Lung (tissue), 12 donors: ENCODE data around the gene CEP19. TPM values are rescaled to one million over a fixed set of nuclear protein-coding genes. Genes with fewer than 3 reads are reported as not detected.

Experiments
- ATAC-seq: fragments of 200-7000 bp; cut with Tn5 transposase; one replicate; pipeline ENCODE4 v1.9.1; 2020; ENCODE audit warnings: moderate number of reproducible peaks; ENCODE audit not compliant: insufficient read depth, low FRiP score
- DNase-seq, 3 donors: peaks; one replicate each; pipeline ENCODE4 v3.0.0-alpha.2; 2013 to 2017
- H3K27ac ChIP-seq, 2 donors: one replicate each; pipeline ENCODE4 v1.5.1; 2013; ENCODE audit warnings: mild to moderate bottlenecking in 2 of 2, moderate library complexity in 2 of 2, control low read depth in 1 of 2, inconsistent platforms in 1 of 2, low read depth in 1 of 2, low read length in 1 of 2
- H3K27me3 ChIP-seq, 3 donors: one replicate each; pipeline ENCODE4 v1.5.1; 2013; ENCODE audit warnings: low read length in 2 of 3; ENCODE audit not compliant: control insufficient read depth in 3 of 3, insufficient read depth in 3 of 3
- H3K36me3 ChIP-seq, 4 donors: one replicate each; pipeline ENCODE4 v1.5.1; 2013; ENCODE audit warnings: low read length in 4 of 4, mild to moderate bottlenecking in 1 of 4, moderate library complexity in 1 of 4; ENCODE audit not compliant: control insufficient read depth in 4 of 4, insufficient read depth in 4 of 4
- H3K4me1 ChIP-seq, 5 donors: one replicate each; pipeline ENCODE4 v1.5.1; 2013; ENCODE audit warnings: low read length in 5 of 5, mild to moderate bottlenecking in 2 of 5, moderate library complexity in 1 of 5; ENCODE audit not compliant: control insufficient read depth in 5 of 5, insufficient read depth in 5 of 5
- H3K4me3 ChIP-seq: one replicate; pipeline ENCODE4 v1.5.1; 2013; ENCODE audit warnings: mild to moderate bottlenecking, control low read depth, moderate library complexity
- H3K9ac ChIP-seq, 2 donors: one replicate each; pipeline ENCODE4 v1.5.1; 2013; ENCODE audit warnings: low read length in 2 of 2, control low read depth in 1 of 2; ENCODE audit not compliant: insufficient read depth in 1 of 2
- H3K9me3 ChIP-seq, 4 donors: one replicate each; pipeline ENCODE4 v1.5.1; 2013; ENCODE audit warnings: low read length in 3 of 4, mild to moderate bottlenecking in 1 of 4, moderate library complexity in 1 of 4; ENCODE audit not compliant: control insufficient read depth in 4 of 4, insufficient read depth in 3 of 4
- CTCF ChIP-seq: IDR thresholded peaks from 2 replicates; pipeline ENCODE4 v1.5.1; 2012; ENCODE audit warnings: mild to moderate bottlenecking; ENCODE audit errors: control extremely low read depth, extremely low read depth
- WGBS, 2 donors: extraction: QIAGEN DNeasy Blood & Tissue Kit; methylation state at CpG; one replicate each; pipeline ENCODE4 v1.1.7; 2013; 5-methylcytosine and 5-hydroxymethylcytosine counted together
- polyA plus RNA-seq, 2 donors: library from polyadenylated mRNA; stranded (reverse); fragments of 200-250 nt; gene quantifications; one replicate each; pipeline ENCODE4 v1.2.1, GENCODE V29; 2013
- total RNA-seq, 2 donors: library from RNA; depleted of rRNA in 1 of 2; stranded (reverse); fragments of >200 nt in 1 of 2; gene quantifications; one replicate each; pipeline ENCODE4 v1.2.1, GENCODE V29; 2014 to 2021
- donor health status: control.
- donor health status: control.
- donor health status: Bipolar disorder and iron deficiency.
- donor health status: healthy.
- donor health status: DM: yes; HTN: yes; CAD: no.

Gene CEP19
- total and polyA plus RNA-seq, 4 donors = 0.93 to 4.3 (median 2.4) TPM

- TF ChIP-seq CTCF = no peak
- Histone ChIP-seq H3K9me3 (no peaks in the 10 kb centered on the region), H3K9ac (no peak overlapping the region), H3K4me3 (no peak overlapping the region), H3K27me3 (no peaks in the 10 kb centered on the region), H3K36me3 (peaks cover 0 to 7% (median under 1%) of the 10 kb centered on the region in 4 donors), H3K27ac (no peak overlapping the region), H3K4me1 (peaks cover 0 to 13% (median 9%) of the 10 kb centered on the region in 5 donors)
- WGBS, 2 donors = 85 to 90% methylated on average over 6 of the region's 6 CpGs
- ATAC-seq (no peak), DNase-seq (no peak)
Measured at GRCh38 chr3:196737655-196738054, 25.6 kb upstream of the CEP19 start.

- Histone ChIP-seq H3K27ac (no peak overlapping the region), H3K4me3 (no peak overlapping the region), H3K9ac (no peak overlapping the region), H3K9me3 (no peaks in the 10 kb centered on the region), H3K27me3 (no peaks in the 10 kb centered on the region), H3K36me3 (peaks cover 0 to 7% (median under 1%) of the 10 kb centered on the region in 4 donors), H3K4me1 (peaks cover 0 to 12% (median 6%) of the 10 kb centered on the region in 5 donors)
- ATAC-seq (no peak), DNase-seq (no peak)
- 93 to 95% methylated on average over 4 of the region's 4 CpGs for WGBS, 2 donors
- TF ChIP-seq CTCF = no peak
Measured at GRCh38 chr3:196736670-196737374, 24.8 kb upstream of the CEP19 start.

DNA sequence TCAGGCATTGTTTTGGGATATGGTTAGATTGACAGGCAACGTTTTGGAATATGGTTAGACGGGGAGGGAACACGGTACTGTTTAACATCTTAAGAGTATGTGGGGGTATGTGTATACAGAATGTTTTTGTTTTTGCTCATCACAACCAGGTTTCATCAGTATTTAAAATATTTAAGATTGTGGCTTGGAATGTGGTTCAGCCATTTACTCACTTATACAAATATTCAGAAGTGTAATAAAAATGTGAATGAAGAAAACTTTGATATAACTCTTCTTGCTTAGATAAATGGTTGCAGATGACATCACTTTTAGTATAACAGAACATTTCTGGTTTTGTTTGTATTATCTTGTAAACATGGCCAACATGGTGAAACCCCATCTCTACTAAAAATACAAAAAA, 23.7 kb upstream of the CEP19 start:
- no peak for DNase-seq
- no peak for ATAC-seq
- TF ChIP-seq CTCF = no peak
- WGBS, 2 donors = 92 to 96% methylated on average over 3 of the region's 3 CpGs
- H3K4me1 ChIP-seq = peaks cover 0 to 4% (median 0%) of the 10 kb centered on the region in 5 donors
- H3K27ac ChIP-seq = no peak overlapping the region
- H3K9ac ChIP-seq = no peak overlapping the region
- no peaks in the 10 kb centered on the region for H3K9me3 ChIP-seq
- H3K4me3 ChIP-seq = no peak overlapping the region
- no peaks in the 10 kb centered on the region for H3K27me3 ChIP-seq
- H3K36me3 ChIP-seq = peaks cover 0 to 7% (median under 1%) of the 10 kb centered on the region in 4 donors
